ENCODE measurements around the gene ABLIM2.

The ABLIM2 gene

DNA sequence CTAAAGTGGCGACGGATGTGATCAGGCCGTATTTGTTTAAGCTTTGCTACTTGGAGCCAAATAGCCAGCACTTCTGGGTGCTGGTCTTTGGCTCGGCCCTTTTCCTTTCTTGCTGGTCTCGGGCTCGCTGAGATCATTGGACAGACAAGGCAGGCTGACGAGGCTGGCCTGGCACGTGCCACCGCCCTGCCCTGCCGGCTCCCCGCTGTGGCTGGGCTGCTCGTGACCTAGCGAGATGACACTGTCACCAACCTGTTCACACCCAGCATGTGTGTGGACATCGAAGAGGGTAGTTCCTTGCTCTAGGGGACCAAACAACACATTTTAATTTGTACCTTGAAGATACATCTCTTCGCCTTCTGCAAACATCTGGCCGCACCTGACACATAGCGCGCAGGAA is 98.0 kb downstream of the ABLIM2 start:
- TF ChIP-seq CTCF (IDR thresholded peaks at IDR 0.05): no peak

GRCh38 chr4:8058031-8058479 is 100.6 kb downstream of the ABLIM2 start:
- no peak for TF ChIP-seq CTCF (IDR thresholded peaks at IDR 0.05)

DNA sequence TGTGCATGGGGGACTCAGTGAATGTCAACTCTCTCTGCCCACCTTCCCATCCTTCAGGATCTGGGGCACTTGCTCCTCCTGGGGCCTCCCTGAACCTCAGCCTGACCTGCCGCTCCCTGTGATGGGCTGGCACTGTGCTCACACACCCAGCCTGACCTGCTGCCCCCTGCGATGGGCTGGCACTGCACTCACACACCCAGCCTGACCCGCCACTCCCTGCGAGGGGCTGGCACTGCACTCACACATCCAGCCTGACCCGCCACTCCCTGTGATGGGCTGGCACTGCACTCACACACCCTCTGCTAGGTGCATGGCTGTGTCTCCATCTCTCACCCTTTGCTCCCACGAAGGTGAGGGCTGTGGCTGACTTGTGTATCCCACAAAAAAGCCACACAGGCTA is 103.4 kb downstream of the ABLIM2 start:
- no peak for TF ChIP-seq CTCF (IDR thresholded peaks at IDR 0.05)

GRCh38 chr4:8053688-8054449 is 104.7 kb downstream of the ABLIM2 start:
- TF ChIP-seq CTCF (IDR thresholded peaks at IDR 0.05): no peak

- no peak for TF ChIP-seq CTCF (IDR thresholded peaks at IDR 0.05)
These were observed 106.4 kb downstream of the ABLIM2 start for GRCh38 chr4:8052160-8052691.

DNA sequence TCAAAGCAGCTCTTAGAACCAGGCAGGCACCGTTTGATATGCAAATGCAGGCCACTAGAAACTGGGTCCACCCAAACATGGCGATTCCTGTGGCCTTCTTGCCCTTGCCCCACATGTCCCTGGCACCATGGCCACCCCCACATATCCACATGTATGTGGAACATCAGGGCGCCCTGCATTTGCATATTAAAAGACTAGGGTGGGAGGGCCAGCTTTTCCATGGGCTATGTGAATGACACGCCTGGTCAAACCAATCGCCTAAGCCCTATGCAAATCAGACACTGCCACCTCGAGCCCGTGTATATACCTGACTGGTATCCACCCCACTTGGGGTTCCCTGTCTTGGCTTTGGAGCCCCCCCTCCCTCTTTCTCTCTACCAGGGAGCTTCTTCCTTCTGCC is 107.0 kb downstream of the ABLIM2 start:
- no peak for TF ChIP-seq CTCF (IDR thresholded peaks at IDR 0.05)

DNA sequence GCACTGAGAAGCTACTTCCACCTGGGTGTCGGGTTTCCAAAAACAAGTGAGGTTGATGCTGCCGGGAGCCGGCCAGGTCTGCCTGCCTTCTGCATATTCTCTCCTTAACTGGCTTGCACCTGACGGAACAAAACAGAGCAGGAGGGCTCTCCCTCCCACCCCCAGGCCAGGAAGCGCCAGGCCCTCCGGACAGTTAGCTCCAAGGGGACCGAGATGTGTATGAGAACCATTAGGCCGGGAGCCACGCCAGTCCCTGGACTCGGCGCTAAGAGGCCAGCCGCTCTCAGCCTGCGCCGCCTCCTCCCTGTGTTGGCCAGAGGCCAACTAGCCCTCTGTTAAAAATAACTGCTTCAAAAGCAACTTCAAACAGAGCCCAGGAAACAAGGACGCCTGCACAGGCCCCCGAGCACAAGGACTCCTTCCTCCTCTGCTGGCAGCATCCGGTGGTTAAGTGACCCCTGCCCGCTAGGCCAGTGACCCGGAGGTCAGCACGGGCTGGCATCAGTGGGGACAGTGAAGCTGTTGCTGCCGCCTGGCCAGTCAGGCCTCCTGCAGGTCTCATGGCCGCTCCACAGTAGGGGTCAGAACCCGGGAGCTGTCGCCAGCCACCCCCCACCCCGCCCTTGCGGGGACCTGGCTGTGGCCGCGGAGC is 107.9 kb downstream of the ABLIM2 start:
- no peak for TF ChIP-seq CTCF (IDR thresholded peaks at IDR 0.05)
